C1 segment of cervical spinal cord (tissue), 14 donors: ENCODE results near the gene AHCYL2.
"Not testable (repeated sequence)": the region's sequence is repeated elsewhere in the genome, so short reads cannot be mapped to it uniquely, and the experiment has no call there.

Experiments used
- DNase-seq, 14 donors: peaks; one replicate each; lab custom pipeline; 2025; lab: John Stamatoyannopoulos, UW

AHCYL2 gene

DNA sequence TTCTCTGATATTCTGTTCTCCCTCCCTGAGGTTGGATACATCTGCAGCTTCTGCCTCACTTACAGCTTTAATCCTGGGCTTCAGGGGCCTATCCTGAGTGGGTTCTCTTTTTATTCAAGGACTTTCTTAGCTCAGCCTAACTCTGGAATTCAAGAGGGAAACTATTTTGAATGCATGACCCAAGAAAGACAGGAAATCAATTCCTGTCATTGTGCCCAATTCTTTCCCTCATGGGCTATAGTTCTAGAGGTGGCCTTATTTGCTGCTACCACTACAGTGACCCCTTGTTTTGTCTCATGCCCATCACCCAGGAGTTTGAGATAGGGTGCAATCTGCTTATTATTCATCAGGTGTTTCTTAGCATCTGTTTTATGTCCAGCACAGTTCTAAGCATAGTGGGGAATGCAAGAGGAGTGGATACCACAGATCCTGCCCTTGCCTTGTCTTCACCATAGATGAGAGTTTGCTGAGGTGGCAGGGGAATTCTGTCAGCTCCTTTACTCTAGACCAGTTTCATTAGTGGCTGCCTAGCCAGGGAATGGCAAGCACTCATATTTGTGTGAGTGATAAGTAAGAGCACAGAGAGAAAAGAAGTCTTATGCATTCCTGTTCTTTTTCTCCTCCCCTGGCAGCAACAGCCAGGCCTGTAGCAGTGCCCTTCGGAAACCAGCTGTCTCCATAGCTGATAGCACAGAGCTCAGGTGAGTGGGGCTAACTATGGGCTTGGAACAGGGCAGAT lies 228.8 kb downstream of the AHCYL2 start:
- DNase-seq: no peak

DNA sequence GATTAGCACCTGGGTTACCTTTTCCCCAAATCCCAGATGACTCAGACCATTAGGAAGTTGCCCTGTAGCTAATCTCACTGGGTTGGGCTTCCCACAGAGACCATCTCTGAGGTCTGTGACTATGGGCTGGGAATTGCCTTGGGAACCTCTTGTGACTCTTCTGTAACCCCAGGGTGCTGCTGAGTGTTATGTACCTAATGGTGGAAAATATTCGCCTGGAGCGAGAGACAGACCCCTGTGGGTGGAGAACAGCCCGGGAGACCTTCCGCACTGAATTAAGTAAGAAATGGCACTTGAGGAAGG lies 229.4 kb downstream of the AHCYL2 start:
- DNase-seq: no peak

DNA sequence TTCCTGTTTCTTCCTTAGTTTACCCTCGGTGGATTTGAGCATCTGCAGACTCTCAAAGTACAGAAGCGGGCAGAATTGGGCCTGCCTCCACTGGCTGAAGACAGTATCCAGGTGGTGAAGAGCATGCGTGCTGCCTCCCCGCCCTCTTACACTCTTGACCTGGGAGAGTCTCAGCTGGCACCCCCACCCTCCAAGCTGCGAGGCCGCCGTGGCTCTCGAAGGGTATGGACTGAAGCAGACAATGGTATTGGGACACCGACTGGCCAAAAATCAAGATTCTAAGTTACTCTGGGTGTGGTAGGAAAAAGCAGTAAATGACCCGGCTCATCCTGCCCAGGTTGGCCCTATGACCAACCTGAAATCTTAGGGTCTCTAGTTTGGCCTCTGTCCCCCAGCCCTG lies 231.6 kb downstream of the AHCYL2 start:
- no peak for DNase-seq

DNA sequence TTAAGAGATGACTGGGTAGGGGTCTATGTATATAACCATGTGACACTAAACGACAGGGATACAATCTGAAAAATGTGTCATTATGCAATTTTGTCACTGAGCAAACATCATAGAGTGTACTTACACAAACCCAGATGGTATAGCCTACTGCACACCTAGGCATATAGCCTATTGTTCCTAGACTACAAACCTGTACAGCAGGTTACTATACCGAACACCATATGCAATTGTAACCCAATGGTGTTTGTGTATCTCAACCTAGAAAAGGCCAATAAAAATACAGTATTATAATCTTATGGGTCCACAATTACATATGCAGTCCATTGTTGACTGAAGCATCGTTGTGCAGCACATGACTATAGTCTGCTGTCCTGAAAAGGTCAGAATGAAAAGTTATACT lies 232.3 kb downstream of the AHCYL2 start:
- no peak for DNase-seq

DNA sequence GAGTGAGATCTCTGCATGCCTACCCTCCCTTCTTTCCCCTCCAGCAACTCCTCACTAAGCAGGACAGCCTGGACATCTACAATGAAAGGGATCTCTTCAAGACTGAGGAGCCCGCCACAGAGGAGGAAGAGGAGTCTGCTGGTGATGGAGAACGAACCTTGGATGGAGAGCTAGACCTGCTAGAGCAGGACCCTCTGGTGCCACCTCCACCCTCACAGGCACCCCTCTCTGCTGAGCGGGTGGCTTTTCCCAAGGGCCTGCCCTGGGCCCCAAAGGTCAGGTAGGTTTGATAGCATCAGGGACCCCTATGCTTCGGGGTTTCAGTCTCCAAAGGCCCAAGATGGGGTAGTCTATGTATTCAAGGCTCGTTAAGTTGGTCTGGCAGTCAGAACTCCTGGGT lies 233.3 kb downstream of the AHCYL2 start:
- DNase-seq: no peak

DNA sequence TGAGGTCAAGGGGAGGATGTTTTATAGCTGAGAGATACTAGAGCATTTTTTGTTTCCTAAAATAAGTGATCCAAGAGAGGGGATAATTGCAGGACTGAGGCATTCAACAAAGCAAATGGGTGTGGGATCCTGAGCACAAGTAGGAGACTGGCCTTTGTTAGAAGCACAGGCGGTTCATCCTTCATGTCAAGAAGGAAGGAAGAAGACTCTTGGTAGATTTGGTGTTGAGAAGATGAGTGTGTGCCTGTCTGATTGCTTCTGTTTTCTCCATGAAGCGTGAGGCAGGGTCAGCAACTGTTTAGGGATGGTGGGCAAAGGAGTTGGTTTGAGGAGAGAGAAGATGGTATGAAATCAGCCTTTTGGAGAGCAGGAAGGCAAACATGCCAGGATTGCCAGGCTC lies 237.0 kb downstream of the AHCYL2 start:
- DNase-seq: no peak

DNA sequence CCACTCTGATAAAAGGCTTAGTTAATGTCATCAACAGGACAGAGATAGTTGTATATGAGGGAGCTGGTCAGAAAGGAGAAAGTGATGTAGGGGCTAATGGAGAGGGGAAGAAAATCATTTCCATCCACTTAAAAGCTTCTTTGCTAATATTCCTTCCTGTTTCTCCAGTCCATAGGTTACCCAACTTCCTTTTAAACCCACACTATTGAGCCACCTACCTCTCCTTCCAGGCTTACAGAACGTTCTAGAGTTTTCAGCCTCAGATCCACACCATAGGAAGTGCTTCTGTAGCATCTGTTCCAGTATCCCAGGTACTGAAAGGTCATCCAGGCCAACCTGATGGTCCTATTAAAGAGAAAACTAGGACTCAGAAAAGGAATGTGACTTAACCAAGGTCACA lies 237.6 kb downstream of the AHCYL2 start:
- no peak for DNase-seq

DNA sequence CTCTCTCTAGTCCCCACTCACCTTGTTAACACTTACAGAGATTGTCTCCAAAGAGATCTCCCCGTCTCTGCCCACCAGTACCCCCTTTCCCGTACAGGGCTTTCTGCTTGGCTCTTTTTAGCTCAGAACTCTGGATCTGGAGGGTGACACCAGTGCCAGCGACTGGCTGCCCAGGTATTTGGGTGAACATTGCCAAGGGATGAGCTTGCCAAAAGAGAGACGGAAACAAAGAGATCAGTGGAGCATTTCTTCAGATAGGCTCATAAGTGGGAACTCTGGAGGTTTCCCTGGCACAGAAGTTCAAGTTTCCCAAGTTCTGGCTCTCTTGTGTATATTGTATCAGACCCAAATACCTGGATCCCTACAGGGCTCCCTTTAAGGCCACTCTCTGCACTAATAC lies 239.4 kb downstream of the AHCYL2 start:
- no peak for DNase-seq

DNA sequence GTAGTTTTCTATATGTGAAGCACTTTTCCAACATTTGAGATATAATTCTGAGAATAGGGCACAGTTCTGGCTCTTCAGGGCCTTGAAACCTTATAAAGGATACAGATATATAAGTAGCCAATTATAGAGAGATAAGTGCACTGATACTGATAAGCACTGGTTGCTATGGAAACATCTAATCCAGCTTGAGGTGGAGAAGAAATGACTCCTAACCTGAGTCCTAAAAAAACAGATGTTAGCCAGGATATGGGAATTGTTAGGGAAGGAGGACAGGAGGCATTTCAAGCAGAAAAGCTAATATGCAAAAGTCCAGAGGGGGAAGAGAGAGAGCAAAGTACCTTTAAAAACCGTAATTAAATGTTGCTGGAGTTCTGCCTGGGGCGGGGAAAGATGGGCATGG lies 240.2 kb downstream of the AHCYL2 start:
- no peak for DNase-seq

DNA sequence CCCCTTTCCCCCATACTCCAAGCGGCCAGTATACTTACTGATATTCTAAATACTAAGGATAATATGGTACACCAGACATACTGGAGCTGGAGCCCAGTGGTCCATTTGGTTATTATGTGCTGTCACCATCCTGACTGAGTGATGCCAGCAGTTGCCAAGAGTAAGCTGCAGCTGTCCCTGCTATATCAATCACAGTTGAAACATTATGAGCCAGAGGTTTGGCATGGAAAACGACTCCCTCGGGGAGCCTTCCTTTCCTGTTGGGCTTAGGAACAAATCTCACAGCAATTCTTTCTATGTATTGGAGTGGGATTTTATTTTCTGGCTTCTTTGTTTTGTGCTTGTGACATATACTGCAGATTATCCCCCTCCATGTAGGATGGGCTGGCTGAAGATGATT lies 242.0 kb downstream of the AHCYL2 start:
- no peak for DNase-seq

DNA sequence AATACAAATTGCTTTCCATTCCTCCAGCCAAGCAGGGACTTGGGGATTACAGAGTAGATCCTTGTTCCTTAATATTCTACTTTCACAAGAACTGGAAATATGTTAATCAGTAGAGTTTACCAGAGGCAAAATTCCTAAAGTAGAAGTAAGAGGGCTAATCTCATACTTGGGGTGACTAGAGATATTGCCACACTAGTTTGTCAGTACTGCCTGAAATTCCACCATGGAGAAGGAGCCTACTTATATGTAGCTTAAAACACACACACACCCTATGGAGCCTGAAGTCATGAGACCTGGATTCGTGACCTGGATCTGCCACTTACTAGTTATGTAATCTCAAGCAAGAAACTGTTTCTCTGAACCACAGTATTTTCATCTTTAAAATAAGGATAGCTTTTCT lies 243.3 kb downstream of the AHCYL2 start:
- DNase-seq: no peak

DNA sequence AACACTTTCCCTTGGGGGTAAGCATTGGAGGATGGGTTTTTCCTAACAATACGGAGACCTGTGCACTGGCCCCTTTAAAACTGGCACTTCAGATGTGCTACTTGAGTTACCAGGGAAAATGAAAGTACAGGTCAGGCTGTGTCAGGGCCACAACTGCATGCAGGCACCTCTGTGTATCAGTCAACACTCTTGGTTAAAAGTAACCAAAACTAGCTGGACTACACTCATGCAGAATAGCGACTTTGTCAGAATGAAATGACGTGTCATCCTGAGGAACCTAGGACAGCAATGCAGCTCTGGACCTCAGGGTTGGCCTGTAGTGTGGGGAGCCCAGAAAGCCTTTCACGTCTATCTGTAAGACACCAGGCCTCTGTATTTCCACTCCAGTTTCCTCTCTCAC lies 243.7 kb downstream of the AHCYL2 start:
- DNase-seq: no peak

DNA sequence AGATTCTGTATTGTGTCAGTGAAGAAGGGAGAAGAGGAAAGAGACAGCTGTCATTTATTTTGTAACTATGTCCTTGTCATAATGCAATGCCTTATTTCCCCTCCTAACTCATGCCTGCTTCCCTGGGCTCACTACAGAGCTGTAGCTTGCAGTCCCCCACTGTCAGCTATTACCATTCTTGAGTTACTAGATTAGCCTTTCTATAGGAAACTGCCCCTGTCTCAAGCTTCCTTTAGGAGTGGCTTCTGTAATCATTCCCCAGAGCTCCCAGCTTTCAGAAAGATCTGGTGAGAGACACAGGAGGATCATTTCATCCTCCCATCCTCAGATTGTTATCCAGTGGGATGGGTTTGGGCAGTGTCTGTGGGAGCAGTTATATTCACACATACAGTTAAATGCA lies 245.1 kb downstream of the AHCYL2 start:
- no peak for DNase-seq

DNA sequence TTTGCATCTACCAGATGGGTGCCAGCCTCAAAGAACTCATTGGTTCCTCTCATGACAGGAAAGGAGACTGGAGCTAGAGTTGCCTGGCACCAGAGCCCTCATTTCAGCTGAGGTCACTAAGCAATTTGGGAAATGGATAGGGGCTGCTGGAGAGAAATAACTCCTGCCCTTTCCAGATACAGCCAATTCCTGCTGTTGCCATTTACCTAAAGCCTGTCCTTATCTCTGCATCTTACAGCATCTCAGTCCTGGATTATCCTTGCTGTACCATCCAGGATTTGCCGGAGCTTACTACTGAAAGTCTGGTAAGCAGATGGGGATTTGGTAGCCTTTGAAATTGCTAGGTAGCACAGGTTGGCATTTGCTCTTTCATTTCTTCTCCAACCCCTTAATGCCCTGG lies 245.6 kb downstream of the AHCYL2 start:
- no peak for DNase-seq

DNA sequence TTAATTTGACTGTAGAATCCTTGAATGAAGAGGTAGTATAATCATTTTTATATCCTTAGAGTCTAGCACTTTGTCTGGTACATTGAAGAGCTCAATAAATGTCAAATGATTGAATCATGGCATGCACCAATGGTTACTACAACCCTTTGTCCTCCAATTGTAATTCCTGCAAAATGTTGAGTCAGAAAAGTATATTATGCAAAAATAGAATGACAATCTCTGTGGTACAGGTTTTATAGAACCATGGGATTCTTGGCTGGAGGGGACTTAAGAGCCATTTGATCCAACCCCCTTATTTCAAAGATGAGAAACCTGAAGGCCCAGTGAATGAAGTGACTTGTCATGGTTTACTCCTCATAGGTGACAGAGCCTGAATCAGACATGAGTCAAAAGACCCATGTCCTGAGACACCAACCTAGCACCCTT lies 246.6 kb downstream of the AHCYL2 start:
- no peak for DNase-seq

DNA sequence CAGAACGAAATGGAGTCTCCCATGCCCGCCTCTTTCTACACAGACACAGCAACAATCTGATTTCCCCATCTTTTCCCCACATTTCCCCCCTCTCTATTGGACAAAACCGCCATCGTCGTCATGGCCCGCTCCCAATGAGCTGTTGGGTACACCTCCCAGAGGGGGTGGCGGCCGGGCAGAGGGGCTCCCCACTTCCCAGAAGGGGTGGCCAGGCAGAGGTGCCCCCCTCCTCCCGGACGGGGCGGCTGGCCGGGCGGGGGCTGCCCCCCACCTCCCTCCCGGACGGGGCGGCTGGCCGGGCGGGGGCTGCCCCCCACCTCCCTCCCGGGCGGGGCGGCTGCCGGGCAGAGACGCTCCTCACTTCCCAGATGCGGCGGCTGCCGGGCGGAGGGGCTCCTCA lies 251.1 kb downstream of the AHCYL2 start:
- not testable (repeated sequence) for DNase-seq

DNA sequence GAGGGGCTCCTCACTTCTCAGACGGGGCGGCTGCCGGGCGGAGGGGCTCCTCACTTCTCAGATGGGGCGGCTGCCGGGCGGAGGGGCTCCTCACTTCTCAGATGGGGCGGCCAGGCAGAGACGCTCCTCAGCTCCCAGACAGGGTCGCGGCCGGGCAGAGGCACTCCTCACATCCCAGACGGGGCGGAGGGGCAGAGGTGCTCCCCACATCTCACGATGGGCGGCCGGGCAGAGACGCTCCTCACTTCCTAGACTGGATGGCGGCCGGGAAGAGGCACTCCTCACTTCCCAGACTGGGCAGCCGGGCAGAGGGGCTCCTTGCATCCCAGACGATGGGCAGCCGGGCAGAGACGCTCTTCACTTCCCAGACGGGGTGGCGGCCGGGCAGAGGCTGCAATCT lies 251.6 kb downstream of the AHCYL2 start:
- DNase-seq: not testable (repeated sequence)
